T1000 (cell line): ENCODE measurements around the gene BCKDK.

Source experiments
- DNase-seq: peaks from one replicate; lab custom pipeline; 2025; ENCODE audit warnings: mixed read lengths; lab: John Stamatoyannopoulos, UW

The BCKDK gene

DNA sequence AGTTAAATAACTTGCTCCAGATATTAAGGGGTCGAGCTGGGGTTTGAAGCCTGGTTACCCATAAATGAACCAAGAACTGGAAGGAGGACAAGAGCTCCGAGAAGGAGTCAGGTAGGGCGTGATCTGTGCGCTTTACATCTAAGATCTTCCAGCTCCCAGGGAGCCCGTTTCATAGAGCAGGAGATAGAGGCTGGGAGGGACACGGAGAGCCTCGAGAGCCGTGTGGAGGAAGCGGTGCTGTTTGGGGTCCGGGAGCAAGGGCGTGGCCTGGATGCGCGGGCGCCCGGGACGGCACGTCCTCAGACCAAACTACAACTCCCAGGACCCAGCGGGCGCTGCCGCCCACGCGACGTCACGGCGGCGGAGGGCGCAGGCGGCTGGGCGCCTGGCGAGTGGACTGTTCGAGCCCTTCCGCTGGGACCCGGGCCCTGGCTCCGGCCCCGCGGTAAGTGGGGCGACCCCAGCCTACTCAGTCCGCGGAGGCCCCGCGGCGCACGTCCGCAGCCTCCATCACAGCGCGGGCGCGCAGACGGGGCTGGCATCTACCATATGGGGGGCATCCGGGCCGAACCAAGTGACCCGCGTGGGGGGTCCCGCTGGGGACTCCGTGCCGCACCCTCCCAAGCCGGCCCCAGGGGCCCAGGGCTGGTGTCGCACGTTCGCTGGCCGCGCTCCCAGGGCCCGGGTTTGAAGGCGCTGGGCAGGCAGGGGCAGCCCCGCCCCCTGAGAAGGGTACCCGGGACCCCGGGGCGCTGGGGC lies at the start of gene BCKDK:
BCKDK (plus strand) TSS at position 352 of the 759 bp plus-strand sequence. CDS start 838 bp downstream, outside the sequence.
- peak; percentile 35 for DNase-seq

DNA sequence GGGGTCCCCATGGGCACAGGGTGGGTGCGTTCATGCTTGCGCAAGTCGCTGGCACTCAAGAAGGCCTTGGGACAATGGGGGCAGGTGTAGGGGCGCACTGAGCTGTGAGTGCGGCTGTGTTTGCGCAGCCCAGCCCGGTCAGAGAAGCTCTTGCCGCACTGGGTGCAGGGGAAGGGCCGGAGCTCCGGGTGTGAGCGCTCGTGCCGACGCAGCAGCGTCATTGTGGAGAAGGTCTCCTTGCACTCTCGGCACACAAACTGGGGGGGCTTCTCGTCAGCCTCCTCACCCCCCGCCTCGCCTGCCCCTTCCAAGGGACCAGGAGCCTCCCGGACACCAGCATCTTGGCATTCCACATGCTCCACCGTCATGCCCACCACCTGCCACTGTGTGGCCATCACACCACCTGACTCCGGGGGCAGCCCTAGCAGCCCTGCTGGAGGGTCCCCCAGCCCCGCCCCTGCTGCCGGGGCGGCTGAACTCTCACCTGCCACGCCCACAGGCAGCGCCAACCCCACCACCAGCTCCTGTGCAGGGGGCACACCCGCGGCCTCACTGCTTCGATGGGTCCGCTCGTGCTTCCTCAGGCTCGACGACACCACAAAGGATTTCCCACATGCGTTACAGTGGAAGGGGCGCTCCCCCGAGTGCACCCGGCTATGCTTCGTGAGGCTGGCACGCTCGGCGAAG lies 46.9 kb upstream of the BCKDK start:
- no peak for DNase-seq

GRCh38 chr16:31061813-31062440 lies 46.3 kb upstream of the BCKDK start:
- no peak for DNase-seq

DNA sequence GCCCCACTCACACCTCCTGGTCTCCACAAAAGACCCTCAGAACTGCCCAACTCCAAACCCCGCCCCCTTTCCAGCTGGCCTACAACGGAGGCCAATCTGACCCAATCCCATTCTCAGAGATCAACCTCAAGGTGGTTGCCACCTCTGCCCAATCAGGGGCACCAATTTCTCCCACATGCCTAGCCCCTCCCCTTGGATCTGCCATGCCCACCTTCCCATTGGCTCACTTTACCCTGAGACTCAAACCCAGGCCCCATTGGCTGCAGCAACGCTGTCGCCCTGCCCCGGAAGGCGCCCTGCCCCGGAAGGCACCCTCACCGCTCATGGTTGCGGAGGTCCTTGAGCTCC lies 44.7 kb upstream of the BCKDK start:
- no peak for DNase-seq

GRCh38 chr16:31063843-31064611 lies 44.2 kb upstream of the BCKDK start:
- no peak for DNase-seq

GRCh38 chr16:31064882-31065461 lies 43.2 kb upstream of the BCKDK start:
- peak; percentile 48 for DNase-seq

GRCh38 chr16:31067342-31067741 lies 40.8 kb upstream of the BCKDK start:
- no peak for DNase-seq

- DNase-seq: no peak
These were observed 36.3 kb upstream of the BCKDK start for GRCh38 chr16:31071861-31072260.

- DNase-seq: no peak
These were observed 35.5 kb upstream of the BCKDK start for GRCh38 chr16:31072540-31073141.

DNA sequence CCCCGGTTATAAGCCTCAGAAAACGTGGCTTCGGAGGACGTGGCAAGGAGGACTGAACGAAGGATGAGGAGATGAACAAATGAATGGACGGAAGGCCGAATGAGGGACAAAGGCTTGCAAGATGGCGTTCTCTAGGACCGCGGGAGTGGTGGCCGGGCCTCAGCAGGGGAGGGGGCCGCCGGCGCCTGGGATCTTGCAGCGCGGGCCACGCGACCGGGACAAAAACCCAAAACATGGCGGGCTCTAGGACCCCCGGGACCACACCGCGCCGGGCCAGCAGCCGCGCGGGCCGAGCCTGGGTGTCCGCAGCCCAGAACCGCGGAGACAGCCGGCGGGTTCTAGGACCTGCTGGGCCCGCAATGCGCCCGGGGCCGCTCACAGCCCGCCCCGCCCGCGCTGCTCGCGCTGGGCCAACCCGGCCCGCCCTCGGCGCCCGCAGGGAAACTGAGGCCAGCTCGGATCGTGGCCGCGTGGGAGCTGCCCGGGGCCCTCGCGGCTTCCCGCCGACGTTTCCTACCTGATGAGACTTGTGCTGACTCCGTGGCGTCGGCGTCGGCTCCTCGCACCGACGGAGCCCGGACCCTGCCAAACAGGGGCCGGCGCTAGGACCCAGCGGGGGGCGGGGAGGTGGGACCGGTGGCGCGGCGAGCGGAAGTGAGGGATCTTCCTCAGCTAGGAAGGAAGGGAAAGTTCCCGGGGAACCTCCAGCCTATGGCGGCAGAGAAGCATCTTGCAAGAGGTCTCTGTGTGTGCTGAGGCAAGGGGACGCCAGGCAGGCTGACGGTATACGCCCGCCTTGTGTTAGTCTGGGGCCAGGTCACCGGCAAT lies 34.8 kb upstream of the BCKDK start:
- peak; percentile 88 for DNase-seq

DNA sequence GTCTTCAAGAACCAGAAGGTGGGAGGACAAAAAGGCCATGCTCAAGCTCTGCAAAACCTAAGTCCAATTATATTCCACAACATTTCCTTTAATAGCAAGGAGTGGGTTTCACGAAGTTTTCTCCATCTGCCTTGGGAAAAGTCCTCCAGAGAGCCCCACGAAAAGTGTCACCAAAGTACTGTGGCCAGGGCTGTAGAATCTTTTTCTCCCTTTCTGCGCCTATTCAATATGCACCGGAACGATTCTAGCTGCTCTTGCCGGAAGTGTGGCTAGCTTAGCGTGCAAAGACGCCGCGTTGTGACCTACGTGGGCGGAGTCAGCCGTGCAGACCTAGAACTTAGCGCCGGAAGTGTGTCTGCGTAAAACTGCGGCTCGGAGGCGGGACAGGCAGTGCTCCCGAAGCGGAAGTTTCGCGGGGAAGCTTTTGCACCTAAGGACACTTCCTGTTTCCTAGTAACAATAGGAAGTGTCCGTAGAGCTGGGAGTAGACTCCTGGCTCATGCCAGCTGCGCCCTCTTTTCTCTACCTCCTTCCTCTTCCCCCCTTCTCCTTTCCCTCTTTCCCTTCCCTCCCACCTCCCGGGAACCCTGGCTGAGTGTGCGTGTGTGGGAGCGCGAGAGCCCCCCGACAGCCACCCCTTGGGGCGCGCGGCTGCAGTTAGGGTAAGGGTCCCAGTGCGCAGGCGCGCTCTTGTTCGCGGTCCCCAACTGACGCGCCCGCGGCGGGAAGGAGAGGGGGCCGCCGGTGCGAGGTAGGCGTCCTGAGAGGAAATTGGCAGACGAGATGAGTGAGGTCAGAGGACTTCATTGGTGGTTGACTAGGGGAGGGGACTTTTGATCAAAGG lies 34.0 kb upstream of the BCKDK start, which contains the start of the genes ZNF646 and ZNF668:
ZNF646 (plus strand) TSS at position 453 of the 844 bp plus-strand sequence. CDS start 1,903 bp downstream, outside the sequence.
ZNF668 (minus strand) TSS at position 271 of the 844 bp plus-strand sequence. CDS start 9,781 bp downstream, outside the sequence.
- peak; percentile 96 for DNase-seq

DNA sequence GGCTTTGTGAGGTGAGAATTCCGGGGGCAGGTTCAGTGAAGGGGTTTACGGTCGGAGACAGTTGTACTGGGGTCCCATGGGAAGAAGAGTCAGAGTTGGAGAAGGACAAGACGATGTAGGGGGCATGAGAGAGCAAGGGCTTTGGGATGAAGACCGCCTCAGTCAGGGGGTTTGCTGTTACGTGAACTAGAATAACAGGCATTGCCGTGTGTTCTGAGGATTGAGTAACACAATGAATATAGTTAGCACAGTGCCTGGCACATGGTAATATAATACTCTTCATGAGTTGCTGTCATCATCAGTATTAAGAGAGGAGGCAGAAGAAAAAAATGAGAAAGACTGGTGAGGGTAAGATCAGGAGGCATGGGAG lies 33.4 kb upstream of the BCKDK start:
- no peak for DNase-seq

GRCh38 chr16:31076319-31076718 lies 31.9 kb upstream of the BCKDK start:
- no peak for DNase-seq

- no peak for DNase-seq
These were observed 31.2 kb upstream of the BCKDK start for GRCh38 chr16:31077024-31077423.

DNA sequence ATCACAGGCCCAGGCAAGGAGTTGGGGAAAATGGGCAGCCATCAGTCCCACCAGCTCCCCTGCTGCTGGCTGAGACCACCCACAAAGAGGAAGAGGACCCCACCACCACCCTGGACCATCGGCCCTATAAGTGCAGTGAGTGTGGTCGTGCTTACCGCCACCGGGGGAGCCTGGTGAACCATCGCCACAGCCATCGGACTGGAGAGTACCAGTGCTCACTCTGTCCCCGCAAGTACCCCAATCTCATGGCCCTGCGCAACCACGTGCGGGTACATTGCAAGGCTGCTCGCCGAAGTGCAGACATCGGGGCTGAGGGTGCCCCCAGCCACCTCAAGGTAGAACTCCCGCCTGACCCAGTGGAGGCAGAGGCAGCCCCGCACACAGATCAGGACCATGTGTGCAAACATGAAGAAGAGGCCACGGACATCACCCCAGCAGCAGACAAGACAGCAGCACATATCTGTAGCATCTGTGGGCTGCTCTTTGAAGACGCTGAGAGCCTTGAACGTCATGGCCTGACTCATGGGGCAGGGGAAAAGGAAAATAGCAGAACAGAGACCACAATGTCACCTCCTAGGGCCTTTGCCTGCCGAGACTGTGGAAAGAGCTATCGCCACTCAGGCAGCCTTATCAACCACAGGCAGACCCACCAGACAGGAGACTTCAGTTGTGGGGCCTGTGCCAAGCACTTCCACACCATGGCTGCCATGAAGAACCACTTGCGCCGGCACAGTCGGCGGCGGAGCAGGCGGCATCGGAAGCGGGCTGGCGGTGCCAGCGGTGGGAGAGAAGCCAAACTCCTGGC lies 30.4 kb upstream of the BCKDK start:
- DNase-seq: no peak

- no peak for DNase-seq
These were observed 29.4 kb upstream of the BCKDK start for GRCh38 chr16:31078597-31079341.

- DNase-seq: no peak
These were observed 28.7 kb upstream of the BCKDK start for GRCh38 chr16:31079342-31079944.
